ENCODE measurements around the gene LSAMP. TPM values are rescaled to one million over a fixed set of nuclear protein-coding genes. Genes with fewer than 3 reads are reported as not detected.

The LSAMP gene
- polyA plus RNA-seq, 2 of the 4 experiments (the other 2 are of a cell fraction): 0.12 to 0.53 TPM

GRCh38 chr3:115975353-115975752 lies 469.9 kb downstream of the LSAMP start:
- Histone ChIP-seq H3K4me3 (no peak overlapping the region), H3K27ac (0 out of 6 replicates have a peak overlapping the region, but pooled peaks of 1 of the 2 experiments have one; percentile 18), H3K4me2 (peak overlapping the region; percentile 35), H3K9me3 (no peaks in the 10 kb centered on the region), H3K4me1 (peaks cover 6% of the 10 kb centered on the region; the same call in 1 of the 3 replicates)
- TF ChIP-seq E2F6 (IDR thresholded peaks at IDR 0.05; ENCODE audit: borderline replicate concordance, low read depth): no peak
- peak; percentile 30; the same call in 1 of the 2 replicates for TF ChIP-seq FOSL2 (IDR thresholded peaks at IDR 0.05)
- TF ChIP-seq FOSL2 (CRISPR knock-in tag; IDR thresholded peaks at IDR 0.05): peak; percentile 54
- no peak for TF ChIP-seq HDAC2 (IDR thresholded peaks at IDR 0.05)
- TF ChIP-seq, protein P1, sequence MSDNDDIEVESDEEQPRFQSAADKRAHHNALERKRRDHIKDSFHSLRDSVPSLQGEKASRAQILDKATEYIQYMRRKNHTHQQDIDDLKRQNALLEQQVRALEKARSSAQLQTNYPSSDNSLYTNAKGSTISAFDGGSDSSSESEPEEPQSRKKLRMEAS (IDR thresholded peaks at IDR 0.05): no peak
- TF ChIP-seq EHMT2 (IDR thresholded peaks at IDR 0.05; ENCODE audit: low read depth): no peak
- no peak for TF ChIP-seq MAZ (IDR thresholded peaks at IDR 0.05; ENCODE audit: borderline replicate concordance, low read depth, low read length)
- 9% methylated on average over 3 of the region's 3 CpGs for WGBS (ENCODE audit: missing lambda C conversion rate)
- CTCF ChIA-PET: interaction anchor here (1.5 kb wide), 1 partner anchor 11 kb away, joined by 4 read pairs; no protein-coding TSS in a partner anchor
- FAIRE-seq: no peak
- POLR2A ChIA-PET: no interaction called here
- DNase-seq (ENCODE audit: low read depth in 1 of 2, low spot score in 1 of 2): peak; percentile 11 to 12
- ATAC-seq: peak; percentile 72 to 80; a peak in 5 of 6 replicates

GRCh38 chr3:115974940-115975339 lies 470.3 kb downstream of the LSAMP start:
- no peak for FAIRE-seq
- no peaks in the 10 kb centered on the region for H3K9me3 ChIP-seq
- DNase-seq (ENCODE audit: low read depth in 1 of 2, low spot score in 1 of 2): no peak
- ChIA-PET POLR2A (no interaction called here), CTCF (interaction anchor here (1.5 kb wide), 1 partner anchor 11 kb away, joined by 4 read pairs; no protein-coding TSS in a partner anchor)
- ATAC-seq: no peak
- TF ChIP-seq POLR2A (IDR thresholded peaks at IDR 0.05; ENCODE audit: low read length) (no peak), E2F6 (IDR thresholded peaks at IDR 0.05; ENCODE audit: borderline replicate concordance, low read depth) (no peak), EP300 (IDR thresholded peaks at IDR 0.05) (no peak), BCL3 (IDR thresholded peaks at IDR 0.05) (no peak), ZFP36 (IDR thresholded peaks at IDR 0.05; ENCODE audit: borderline replicate concordance, partially characterized antibody) (no peak), ELK1 (IDR thresholded peaks at IDR 0.05; ENCODE audit: low read depth, low read length) (no peak), KDM1A (IDR thresholded peaks at IDR 0.05; ENCODE audit: low read depth) (no peak)
- H3K4me2 ChIP-seq: peak overlapping the region; percentile 35
- H3K27ac ChIP-seq: 0 out of 6 replicates have a peak overlapping the region, but pooled peaks of 1 of the 2 experiments have one; percentile 18
- no peak overlapping the region for H3K4me3 ChIP-seq
- peaks cover 6% of the 10 kb centered on the region; the same call in 1 of the 3 replicates for H3K4me1 ChIP-seq

- ATAC-seq (no peak), FAIRE-seq (no peak), DNase-seq (ENCODE audit: low read depth in 1 of 2, low spot score in 1 of 2) (no peak)
- H3K4me2 ChIP-seq: no peak overlapping the region
- ChIA-PET CTCF (no interaction called here), POLR2A (no interaction called here)
- no peak overlapping the region for H3K4me3 ChIP-seq
- TF ChIP-seq EHF (CRISPR knock-in tag; IDR thresholded peaks at IDR 0.05) (no peak), POLR2A (IDR thresholded peaks at IDR 0.05; ENCODE audit: low read length) (no peak), POLR2AphosphoS2 (conservative IDR thresholded peaks at IDR 0.05; ENCODE audit: low read length) (no peak), SREBF2 (IDR thresholded peaks at IDR 0.05) (no peak), FOSB (CRISPR knock-in tag; IDR thresholded peaks at IDR 0.05) (no peak), ZFP36 (IDR thresholded peaks at IDR 0.05; ENCODE audit: borderline replicate concordance, partially characterized antibody) (no peak), ZNF302 (CRISPR knock-in tag; IDR thresholded peaks at IDR 0.05) (no peak)
- no peaks in the 10 kb centered on the region for H3K4me1 ChIP-seq
- no peak overlapping the region for H3K27ac ChIP-seq
- 53% methylated on average over 4 of the region's 4 CpGs for WGBS (ENCODE audit: missing lambda C conversion rate)
- no peaks in the 10 kb centered on the region for H3K9me3 ChIP-seq
These were observed 476.4 kb downstream of the LSAMP start for GRCh38 chr3:115968871-115969270.
